Measurements from ENCODE around the gene SYTL5. TPM values are rescaled to one million over a fixed set of nuclear protein-coding genes. Genes with fewer than 3 reads are reported as not detected.
A peak's percentile ranks its signal among the peaks of the same experiment; 100 is the strongest.

The SYTL5 gene
- total RNA-seq, 2 donors from 2014 or later, result not detected

DNA sequence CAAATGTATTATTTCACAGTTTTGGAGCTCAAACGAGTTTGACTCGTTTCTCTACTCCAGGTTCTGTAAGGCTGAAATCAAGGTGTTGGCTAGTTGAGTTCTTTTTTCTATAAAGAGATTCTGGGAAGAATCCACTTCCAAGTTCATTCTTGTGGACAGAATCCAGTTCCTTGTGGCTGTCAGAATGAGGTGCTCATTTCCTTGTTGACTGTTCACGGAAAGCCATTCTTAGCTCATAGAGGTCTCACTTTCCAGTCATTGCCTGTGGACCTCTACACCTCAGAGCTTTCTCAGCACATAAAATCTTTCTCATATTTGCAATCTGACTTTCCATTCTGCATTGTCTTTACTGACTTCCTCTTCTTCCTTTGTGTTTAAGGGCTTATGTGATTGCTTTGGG is 62.9 kb downstream of the SYTL5 start:
- DNase-seq (ENCODE audit: low spot score in 2 of 2), result no peak
- Mint-ChIP-seq H3K36me3 (no peaks in the 10 kb centered on the region), H3K27ac (no peak overlapping the region), H3K9me3 (no peaks in the 10 kb centered on the region)
- ATAC-seq, result no peak

DNA sequence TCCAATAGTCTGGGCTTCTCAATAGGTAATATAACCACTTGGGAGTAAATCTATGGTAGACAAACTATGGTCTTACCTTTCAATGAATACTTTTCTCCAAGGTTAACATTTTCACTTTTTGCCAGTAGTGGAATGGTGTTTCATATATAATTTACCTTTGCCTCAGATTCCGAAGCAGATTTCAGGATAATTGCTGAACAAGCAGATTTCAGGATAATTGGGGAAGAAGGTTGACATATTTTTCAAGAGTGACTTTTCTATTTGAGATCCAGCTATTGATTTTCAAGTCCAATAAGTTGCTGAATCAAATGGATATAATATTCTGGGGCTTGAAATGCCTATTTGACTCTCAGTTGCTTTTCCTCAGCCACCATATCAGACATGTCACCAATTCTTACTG is 63.6 kb downstream of the SYTL5 start:
- H3K9me3 Mint-ChIP-seq, result no peaks in the 10 kb centered on the region
- no peak for DNase-seq (ENCODE audit: low spot score in 2 of 2)
- no peak for ATAC-seq

GRCh38 chrX:38079463-38079862 is 73.1 kb downstream of the SYTL5 start:
- no peaks in the 10 kb centered on the region for H3K9me3 Mint-ChIP-seq
- no peak for ATAC-seq

More for the DNA sequence above, 63.6 kb downstream of the SYTL5 start:
- no peak overlapping the region for H3K27ac Mint-ChIP-seq
- no peaks in the 10 kb centered on the region for H3K36me3 Mint-ChIP-seq

GRCh38 chrX:38080808-38081207 is 74.5 kb downstream of the SYTL5 start:
- no peak for ATAC-seq
- Mint-ChIP-seq H3K9me3 (no peaks in the 10 kb centered on the region), H3K27ac (no peak overlapping the region), H3K36me3 (no peaks in the 10 kb centered on the region)
- DNase-seq (ENCODE audit: low spot score in 2 of 2), result no peak

More at GRCh38 chrX:38079463-38079862, 73.1 kb downstream of the SYTL5 start:
- Mint-ChIP-seq H3K27ac (no peak overlapping the region), H3K36me3 (no peaks in the 10 kb centered on the region)
- no peak for DNase-seq (ENCODE audit: low spot score in 2 of 2)

DNA sequence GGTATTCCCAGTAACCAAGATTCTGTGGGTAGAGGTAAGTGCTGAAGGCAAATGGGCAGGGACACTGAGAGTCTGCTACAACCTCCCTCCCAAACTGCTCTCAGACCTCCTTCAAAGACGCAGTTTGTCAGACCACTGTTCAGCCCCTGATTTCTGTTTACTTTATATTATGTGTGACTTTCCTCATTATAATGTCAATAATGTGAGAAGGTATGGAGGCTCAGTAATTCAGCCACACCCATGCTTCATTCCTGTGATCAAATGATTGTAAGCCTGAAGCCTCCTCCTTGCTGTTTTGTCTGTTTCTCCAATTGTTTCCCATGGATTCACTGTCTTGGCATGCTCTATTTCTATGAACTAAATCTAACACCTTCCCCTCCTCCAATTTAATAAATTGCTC is 75.6 kb downstream of the SYTL5 start:
- Mint-ChIP-seq H3K9me3 (no peaks in the 10 kb centered on the region), H3K27ac (no peak overlapping the region), H3K36me3 (no peaks in the 10 kb centered on the region)
- DNase-seq (ENCODE audit: low spot score in 2 of 2) (no peak), ATAC-seq (no peak)

DNA sequence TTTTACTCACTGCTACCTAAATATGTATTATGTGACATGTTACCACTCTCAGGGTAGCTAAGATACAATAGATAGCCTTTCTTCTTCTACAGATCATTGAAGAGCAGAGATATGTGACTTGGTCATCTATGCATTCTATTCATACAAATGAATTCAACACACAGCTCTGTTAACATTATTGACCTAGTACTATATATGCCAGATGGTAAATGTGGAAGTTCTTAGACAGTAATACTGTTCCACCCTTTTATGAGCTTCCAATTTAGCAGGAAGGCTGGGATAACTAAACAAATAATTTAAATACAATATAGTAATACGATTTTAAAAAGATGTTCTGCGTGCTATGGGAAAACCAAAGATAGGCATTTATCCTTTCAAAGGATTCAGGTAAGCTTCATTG is 76.0 kb downstream of the SYTL5 start:
- no peak for DNase-seq (ENCODE audit: low spot score in 2 of 2)
- H3K27ac Mint-ChIP-seq, result no peak overlapping the region
- ATAC-seq, result no peak
- H3K36me3 Mint-ChIP-seq, result no peaks in the 10 kb centered on the region
- H3K9me3 Mint-ChIP-seq, result no peaks in the 10 kb centered on the region

DNA sequence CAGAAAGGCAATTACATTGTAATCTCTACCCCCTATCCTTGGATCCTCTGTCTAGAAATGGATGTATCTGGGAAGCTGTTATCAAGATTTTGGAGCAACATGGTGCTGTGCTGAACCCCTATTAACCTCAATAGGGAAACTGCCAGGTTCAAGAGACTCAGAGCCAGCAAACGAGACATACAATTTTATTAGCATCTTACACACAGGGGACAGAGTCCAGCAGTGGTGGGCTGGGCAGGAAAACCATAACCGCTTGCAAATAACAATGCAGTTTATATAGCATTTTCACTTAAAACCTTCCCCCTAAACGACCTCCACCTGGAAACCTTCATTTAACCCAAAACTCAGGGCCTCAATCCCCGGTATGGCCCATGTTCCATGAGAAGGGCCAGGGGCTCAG is 79.5 kb downstream of the SYTL5 start:
- Mint-ChIP-seq H3K27ac (no peak overlapping the region), H3K9me3 (no peaks in the 10 kb centered on the region), H3K36me3 (no peaks in the 10 kb centered on the region)
- no peak for ATAC-seq
- DNase-seq (ENCODE audit: low spot score in 2 of 2), result no peak

DNA sequence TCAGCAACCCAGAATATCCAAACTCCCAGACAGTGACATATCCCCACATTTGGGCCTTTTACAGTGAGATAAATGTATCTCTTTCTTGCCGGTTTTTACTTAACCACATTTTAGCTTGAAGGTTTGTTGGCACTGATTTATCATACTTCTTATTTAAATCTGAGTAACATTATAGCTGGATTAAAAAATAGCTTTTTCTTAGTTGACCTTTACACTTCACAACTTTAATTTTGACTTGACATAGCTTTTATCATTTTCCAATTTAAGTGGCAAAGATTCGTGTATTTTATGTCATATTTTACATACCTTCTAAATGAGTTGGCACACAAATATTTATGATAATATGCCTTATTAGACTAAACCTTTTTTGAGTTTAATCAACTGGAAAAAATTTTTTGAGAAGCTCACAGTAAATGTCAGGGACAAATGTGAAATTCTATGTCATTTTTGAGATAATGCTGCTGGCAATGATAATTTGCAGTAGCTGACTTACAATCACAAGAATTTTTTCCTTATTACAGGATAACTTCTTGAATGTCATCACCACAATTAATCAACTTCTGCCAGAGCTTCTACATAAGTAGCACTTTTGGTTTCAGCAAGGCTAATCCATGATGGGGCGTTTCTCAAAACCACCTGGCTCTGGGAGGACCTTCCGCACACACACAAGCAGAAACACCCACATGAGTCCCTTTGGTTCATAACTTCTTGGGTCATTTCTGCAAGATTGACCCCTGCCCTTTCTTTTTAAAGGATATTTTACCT is 80.3 kb downstream of the SYTL5 start:
- H3K27ac Mint-ChIP-seq, result no peak overlapping the region
- DNase-seq (ENCODE audit: low spot score in 2 of 2) (no peak), ATAC-seq (no peak)
- no peaks in the 10 kb centered on the region for H3K9me3 Mint-ChIP-seq
- no peaks in the 10 kb centered on the region for H3K36me3 Mint-ChIP-seq

GRCh38 chrX:38087594-38087993 is 81.2 kb downstream of the SYTL5 start:
- Mint-ChIP-seq H3K36me3 (no peaks in the 10 kb centered on the region), H3K9me3 (no peaks in the 10 kb centered on the region), H3K27ac (no peak overlapping the region)
- DNase-seq (ENCODE audit: low spot score in 2 of 2) (no peak), ATAC-seq (no peak)

DNA sequence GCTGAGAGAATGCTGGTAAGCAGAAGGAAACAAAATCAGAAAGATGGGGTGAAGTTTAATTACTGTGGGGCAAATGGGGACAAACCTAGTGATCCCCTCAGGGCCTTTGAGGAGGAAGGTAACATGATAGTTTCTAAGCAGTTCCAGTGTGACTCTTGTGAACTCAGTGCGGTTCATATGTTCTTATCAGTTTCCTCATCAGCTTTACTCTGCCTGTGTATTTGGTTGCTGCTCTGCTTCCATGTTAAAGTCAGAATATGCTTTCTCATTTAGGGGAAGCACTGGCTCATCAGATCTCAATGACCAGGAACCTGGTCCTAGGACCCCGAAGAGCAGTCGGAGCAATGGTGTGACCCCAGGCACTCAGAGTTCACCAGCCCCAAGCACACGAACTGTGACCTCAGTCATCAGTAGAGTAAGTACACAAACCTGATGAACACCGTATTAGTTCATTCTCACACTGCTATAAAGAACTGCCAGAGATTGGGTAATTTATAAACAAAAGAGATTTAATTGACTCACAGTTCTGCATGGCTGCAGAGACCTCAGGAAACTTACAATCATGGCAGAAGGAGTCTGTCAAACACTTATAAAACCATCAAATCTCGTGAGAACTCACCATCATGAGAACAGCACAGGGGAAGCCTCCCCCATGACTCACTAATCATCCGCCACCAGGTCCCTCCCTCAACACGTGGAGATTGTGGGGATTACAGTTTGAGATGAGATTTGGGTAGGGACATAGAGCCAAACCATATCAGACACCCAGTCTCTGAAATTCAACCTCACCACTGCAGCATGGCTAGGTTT is 83.0 kb downstream of the SYTL5 start:
- Mint-ChIP-seq H3K9me3 (no peaks in the 10 kb centered on the region), H3K36me3 (no peaks in the 10 kb centered on the region), H3K27ac (no peak overlapping the region)
- no peak for DNase-seq (ENCODE audit: low spot score in 2 of 2)
- no peak for ATAC-seq

GRCh38 chrX:38095971-38096529 is 89.7 kb downstream of the SYTL5 start:
- ATAC-seq, result peak in 1 of 2 donors; percentile 26
- Mint-ChIP-seq H3K27ac (no peak overlapping the region), H3K36me3 (no peaks in the 10 kb centered on the region)

DNA sequence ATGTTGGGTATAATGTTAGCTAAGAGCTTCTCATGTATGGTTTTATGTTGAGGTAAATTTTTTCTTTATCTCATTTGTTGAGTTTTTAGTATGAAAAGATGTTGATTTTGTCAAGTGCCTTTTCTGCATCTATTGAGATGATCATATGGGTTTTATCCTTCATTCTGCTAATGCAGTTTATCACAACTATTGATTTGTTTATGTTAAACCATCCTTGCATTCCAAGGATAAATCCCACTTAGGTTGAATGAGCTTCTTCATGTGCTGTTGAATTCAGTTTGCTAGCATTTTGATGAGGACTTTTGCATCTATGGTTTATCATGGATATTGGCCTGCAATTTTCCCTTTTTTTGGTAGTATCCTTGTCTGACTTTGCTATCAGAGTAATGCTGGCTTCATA is 93.3 kb downstream of the SYTL5 start:
- Mint-ChIP-seq H3K9me3 (no peaks in the 10 kb centered on the region), H3K27ac (no peak overlapping the region), H3K36me3 (no peaks in the 10 kb centered on the region)
- no peak for DNase-seq (ENCODE audit: low spot score in 2 of 2)
- no peak for ATAC-seq

More at GRCh38 chrX:38095971-38096529, 89.7 kb downstream of the SYTL5 start:
- no peaks in the 10 kb centered on the region for H3K9me3 Mint-ChIP-seq
- no peak for DNase-seq (ENCODE audit: low spot score in 2 of 2)

DNA sequence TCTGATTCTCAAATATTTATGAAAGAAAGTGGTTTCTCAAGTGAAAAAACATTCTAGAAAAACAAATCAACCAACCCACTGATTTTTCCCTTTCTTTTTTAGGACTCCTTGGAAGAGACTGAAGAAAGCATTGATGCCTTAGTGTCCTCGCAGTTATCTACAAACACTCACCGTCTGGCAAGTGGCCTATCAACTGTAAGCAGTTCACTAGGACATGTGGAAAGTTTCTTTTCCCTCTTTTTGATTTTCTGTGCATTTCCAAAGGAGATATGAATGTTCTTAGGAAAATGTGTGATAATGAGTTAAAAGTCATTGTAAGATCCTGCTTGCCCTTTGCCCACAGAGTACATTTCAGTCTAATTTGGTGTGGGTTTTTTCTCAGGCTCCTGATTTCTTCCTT is 95.9 kb downstream of the SYTL5 start:
- Mint-ChIP-seq H3K9me3 (no peaks in the 10 kb centered on the region), H3K27ac (no peak overlapping the region), H3K36me3 (no peaks in the 10 kb centered on the region)
- DNase-seq (ENCODE audit: low spot score in 2 of 2) (no peak), ATAC-seq (no peak)

DNA sequence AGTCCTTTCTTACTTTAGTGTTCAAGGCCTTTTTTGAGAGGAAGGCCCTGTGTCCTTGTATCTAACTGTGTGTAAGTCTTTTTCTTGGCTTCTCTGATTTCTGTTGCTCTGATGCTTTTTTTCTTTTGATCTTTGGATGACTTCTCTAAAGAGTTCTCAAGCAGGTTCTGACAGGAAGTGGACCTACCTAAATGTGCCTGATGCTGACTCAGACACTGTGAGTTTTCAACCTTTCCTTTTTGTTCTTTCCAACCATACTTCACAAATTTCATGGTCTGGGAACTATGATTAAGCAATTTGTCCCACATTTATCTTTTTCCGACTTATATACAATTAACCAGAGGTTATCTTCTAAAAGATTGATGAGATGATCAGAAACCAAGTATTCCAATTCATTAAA is 96.5 kb downstream of the SYTL5 start:
- H3K36me3 Mint-ChIP-seq, result no peaks in the 10 kb centered on the region
- H3K9me3 Mint-ChIP-seq, result no peaks in the 10 kb centered on the region
- no peak for ATAC-seq
- DNase-seq (ENCODE audit: low spot score in 2 of 2), result no peak
- H3K27ac Mint-ChIP-seq, result no peak overlapping the region

DNA sequence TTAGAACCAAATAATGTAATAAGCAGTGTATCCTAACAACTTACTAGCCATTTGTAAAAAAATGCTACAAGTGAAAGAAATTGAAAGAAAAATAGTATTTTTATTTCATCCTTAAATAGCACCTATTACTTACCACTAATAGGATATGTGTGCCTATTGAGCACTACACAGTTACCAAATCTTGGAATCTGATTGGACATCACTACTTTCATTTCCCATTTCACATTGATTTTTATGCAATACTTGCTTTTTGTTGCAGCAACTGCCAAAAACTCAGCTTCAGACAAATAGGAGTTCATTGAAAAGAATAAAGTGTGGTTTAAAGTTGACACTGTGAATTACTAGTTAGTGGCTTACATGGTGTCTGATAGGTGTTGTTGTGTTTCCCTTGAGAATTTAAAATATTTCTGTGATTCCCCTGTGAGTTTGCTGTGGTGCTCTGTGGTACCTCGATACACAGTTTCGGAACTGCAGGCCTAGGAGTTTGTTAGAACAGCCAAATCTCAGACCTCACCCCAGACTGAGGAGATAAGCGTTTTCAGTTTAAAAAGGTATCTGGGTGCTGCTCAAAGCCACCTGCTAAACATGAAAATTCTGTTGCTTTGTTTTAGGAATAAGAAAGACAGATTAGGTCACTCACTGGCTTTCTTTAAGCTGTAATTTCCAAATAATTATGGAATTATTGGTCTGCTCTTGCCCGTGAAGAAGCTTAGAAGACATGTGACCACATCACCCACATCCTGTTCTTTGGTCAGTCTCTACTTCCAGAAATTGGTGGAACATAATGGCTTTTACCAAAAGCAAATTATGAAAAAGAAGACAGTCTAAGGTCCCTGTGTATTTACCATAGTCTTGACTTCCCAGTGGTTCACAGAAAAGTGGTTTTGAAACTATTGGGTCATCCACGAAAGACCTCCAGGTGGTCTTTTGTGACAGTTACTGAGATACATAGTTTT is 97.8 kb downstream of the SYTL5 start:
- Mint-ChIP-seq H3K9me3 (no peaks in the 10 kb centered on the region), H3K27ac (no peak overlapping the region), H3K36me3 (no peaks in the 10 kb centered on the region)
- ATAC-seq (no peak), DNase-seq (ENCODE audit: low spot score in 2 of 2) (no peak)

DNA sequence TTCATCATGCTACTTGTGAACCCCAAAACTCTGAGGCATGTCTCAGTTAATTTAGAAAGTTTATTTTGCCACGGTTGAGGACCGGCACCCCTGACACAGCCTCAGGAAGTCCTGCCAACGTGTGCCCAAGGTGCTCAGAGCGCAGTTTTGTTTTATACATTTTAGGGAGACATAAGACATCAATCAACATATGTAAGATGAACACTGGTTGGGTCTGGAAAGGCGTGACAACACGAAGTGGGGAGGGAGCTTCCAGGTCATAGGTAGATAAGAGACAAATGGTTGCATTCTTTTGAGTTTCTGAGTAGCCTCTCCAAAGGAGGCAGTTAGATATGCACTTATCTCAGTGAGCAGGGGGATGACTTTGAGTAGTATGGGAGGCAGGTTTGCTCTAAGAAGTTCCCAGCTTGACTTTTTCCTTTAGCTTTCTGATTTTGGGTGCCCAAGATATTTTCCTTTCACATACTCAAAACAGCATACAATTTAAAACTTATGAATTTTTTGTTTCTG is 98.9 kb downstream of the SYTL5 start:
- Mint-ChIP-seq H3K36me3 (no peaks in the 10 kb centered on the region), H3K27ac (no peak overlapping the region), H3K9me3 (no peaks in the 10 kb centered on the region)
- no peak for DNase-seq (ENCODE audit: low spot score in 2 of 2)
- ATAC-seq, result no peak
